ENCODE measurements around the gene KDM4B.

- TF ChIP-seq, protein P1, sequence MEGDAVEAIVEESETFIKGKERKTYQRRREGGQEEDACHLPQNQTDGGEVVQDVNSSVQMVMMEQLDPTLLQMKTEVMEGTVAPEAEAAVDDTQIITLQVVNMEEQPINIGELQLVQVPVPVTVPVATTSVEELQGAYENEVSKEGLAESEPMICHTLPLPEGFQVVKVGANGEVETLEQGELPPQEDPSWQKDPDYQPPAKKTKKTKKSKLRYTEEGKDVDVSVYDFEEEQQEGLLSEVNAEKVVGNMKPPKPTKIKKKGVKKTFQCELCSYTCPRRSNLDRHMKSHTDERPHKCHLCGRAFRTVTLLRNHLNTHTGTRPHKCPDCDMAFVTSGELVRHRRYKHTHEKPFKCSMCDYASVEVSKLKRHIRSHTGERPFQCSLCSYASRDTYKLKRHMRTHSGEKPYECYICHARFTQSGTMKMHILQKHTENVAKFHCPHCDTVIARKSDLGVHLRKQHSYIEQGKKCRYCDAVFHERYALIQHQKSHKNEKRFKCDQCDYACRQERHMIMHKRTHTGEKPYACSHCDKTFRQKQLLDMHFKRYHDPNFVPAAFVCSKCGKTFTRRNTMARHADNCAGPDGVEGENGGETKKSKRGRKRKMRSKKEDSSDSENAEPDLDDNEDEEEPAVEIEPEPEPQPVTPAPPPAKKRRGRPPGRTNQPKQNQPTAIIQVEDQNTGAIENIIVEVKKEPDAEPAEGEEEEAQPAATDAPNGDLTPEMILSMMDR (IDR thresholded peaks at IDR 0.05) = no peak
- TF ChIP-seq POLR2A (IDR thresholded peaks at IDR 0.05) (no peak), EP300 (IDR thresholded peaks at IDR 0.05) (no peak)
These were observed 145.0 kb downstream of the KDM4B start for GRCh38 chr19:5113633-5114586.
